ENCODE measurements around the gene APOA1.

The APOA1 gene

GRCh38 chr11:116833816-116834534, 3.4 kb downstream of the APOA1 start:
- DNase-seq (ENCODE audit: low read depth in 1 of 2, low spot score in 1 of 2), result no peak
- no peak for TF ChIP-seq GABPA (IDR thresholded peaks at IDR 0.05; ENCODE audit: low read depth)
- no peak for TF ChIP-seq CTCF (IDR thresholded peaks at IDR 0.05; ENCODE audit: insufficient read depth, low read length)
- no peak for TF ChIP-seq SPI1 (IDR thresholded peaks at IDR 0.05; ENCODE audit: borderline replicate concordance, low read depth)
- no peak for TF ChIP-seq POLR2AphosphoS5 (IDR thresholded peaks at IDR 0.05; ENCODE audit: low read depth)
- TF ChIP-seq REST (IDR thresholded peaks at IDR 0.05; ENCODE audit: insufficient replicate concordance, low read depth), result no peak
- Histone ChIP-seq H3K4me3 (replicated peaks; ENCODE audit: insufficient read depth, low read length) (no peak overlapping the region), H3K27ac (replicated peaks) (no peak overlapping the region), H3K27me3 (ENCODE audit: insufficient read depth, poor library complexity, severe bottlenecking) (no peaks in the 10 kb centered on the region)

GRCh38 chr11:116833491-116833815, 4.0 kb downstream of the APOA1 start:
- no peak for DNase-seq (ENCODE audit: low read depth in 1 of 2, low spot score in 1 of 2)
- TF ChIP-seq SPI1 (IDR thresholded peaks at IDR 0.05; ENCODE audit: borderline replicate concordance, low read depth), result no peak
- TF ChIP-seq CTCF (IDR thresholded peaks at IDR 0.05; ENCODE audit: insufficient read depth, low read length), result no peak
- TF ChIP-seq POLR2AphosphoS5 (IDR thresholded peaks at IDR 0.05; ENCODE audit: low read depth), result no peak
- TF ChIP-seq GABPA (IDR thresholded peaks at IDR 0.05; ENCODE audit: low read depth), result no peak
- no peak for TF ChIP-seq REST (IDR thresholded peaks at IDR 0.05; ENCODE audit: insufficient replicate concordance, low read depth)
- H3K27ac ChIP-seq (replicated peaks), result no peak overlapping the region
- no peak overlapping the region for H3K4me3 ChIP-seq (replicated peaks; ENCODE audit: insufficient read depth, low read length)
- H3K27me3 ChIP-seq (ENCODE audit: insufficient read depth, poor library complexity, severe bottlenecking), result no peaks in the 10 kb centered on the region

GRCh38 chr11:116832350-116833290, 4.8 kb downstream of the APOA1 start:
- Histone ChIP-seq H3K27me3 (ENCODE audit: insufficient read depth, poor library complexity, severe bottlenecking) (no peaks in the 10 kb centered on the region), H3K4me3 (replicated peaks; ENCODE audit: insufficient read depth, low read length) (no peak overlapping the region), H3K27ac (replicated peaks) (no peak overlapping the region)
- no peak for DNase-seq (ENCODE audit: low read depth in 1 of 2, low spot score in 1 of 2)
- no peak for TF ChIP-seq POLR2AphosphoS5 (IDR thresholded peaks at IDR 0.05; ENCODE audit: low read depth)
- no peak for TF ChIP-seq GABPA (IDR thresholded peaks at IDR 0.05; ENCODE audit: low read depth)
- TF ChIP-seq SPI1 (IDR thresholded peaks at IDR 0.05; ENCODE audit: borderline replicate concordance, low read depth), result no peak
- TF ChIP-seq REST (IDR thresholded peaks at IDR 0.05; ENCODE audit: insufficient replicate concordance, low read depth), result no peak
- TF ChIP-seq CTCF (IDR thresholded peaks at IDR 0.05; ENCODE audit: insufficient read depth, low read length), result no peak

All from HL-60 (cell line).